Liver (tissue), 3 donors: ENCODE data around the gene GPR107.

Experiments
- CTCF ChIP-seq: fragments of 150-350 bp; IDR thresholded peaks from 2 replicates; pipeline ENCODE4 v1.5.1; 2017; ENCODE audit warnings: improper control_type of control experiment, low read depth, low read length; ENCODE audit not compliant: missing input control
- EGR1 ChIP-seq, 2 donors: IDR thresholded peaks; 2 replicates each; pipeline ENCODE4 v1.6.1; 2016 to 2018; ENCODE audit warnings: antibody characterized with exemption in 2 of 2, low read depth in 2 of 2
- RXRA ChIP-seq, 2 donors: IDR thresholded peaks; 2 replicates each; pipeline ENCODE4 v1.6.1; 2017 to 2018; ENCODE audit warnings: antibody characterized with exemption in 2 of 2, mild to moderate bottlenecking in 1 of 2
- SP1 ChIP-seq: IDR thresholded peaks from 2 replicates; pipeline ENCODE4 v1.6.1; 2018; ENCODE audit warnings: antibody characterized with exemption, mild to moderate bottlenecking
- YY1 ChIP-seq: IDR thresholded peaks from 2 replicates; pipeline ENCODE4 v1.6.1; 2016; ENCODE audit warnings: antibody characterized with exemption, mild to moderate bottlenecking
- donor health status: healthy.
- donor health status: healthy.

GRCh38 chr9:130137081-130137640 is 83.5 kb downstream of the GPR107 start:
- TF ChIP-seq CTCF = no peak
- TF ChIP-seq YY1 = no peak
- no peak for TF ChIP-seq RXRA (IDR thresholded peaks at IDR 0.05)
- TF ChIP-seq EGR1 (IDR thresholded peaks at IDR 0.05; ENCODE audit: low read depth in 2 of 2) = no peak
- TF ChIP-seq SP1 = no peak
